Measurements from ENCODE around the gene GAA. TPM values are rescaled to one million over a fixed set of nuclear protein-coding genes. Genes with fewer than 3 reads are reported as not detected.

Gene GAA
- total RNA-seq, 1 donor from 2014 or later: 40.7 TPM

GRCh38 chr17:80109713-80110446 is 8.5 kb downstream of the GAA start:
- Mint-ChIP-seq H3K27me3 (no peaks in the 10 kb centered on the region), H3K9me3 (peaks cover under 1% of the 10 kb centered on the region), H3K36me3 (no peaks in the 10 kb centered on the region), H3K27ac (no peak overlapping the region), H3K4me3 (no peak overlapping the region), H3K4me1 (ENCODE audit: unreplicated experiment) (peaks cover 10% of the 10 kb centered on the region)
- no peak for DNase-seq (ENCODE audit: extremely low spot score, unreplicated experiment)
- TF ChIP-seq CTCF (conservative IDR thresholded peaks at IDR 0.05): no peak

GRCh38 chr17:80110447-80110812 is 9.0 kb downstream of the GAA start:
- no peak overlapping the region for H3K4me3 Mint-ChIP-seq
- H3K36me3 Mint-ChIP-seq: no peaks in the 10 kb centered on the region
- H3K27ac Mint-ChIP-seq: no peak overlapping the region
- DNase-seq (ENCODE audit: extremely low spot score, unreplicated experiment): no peak
- H3K27me3 Mint-ChIP-seq: no peaks in the 10 kb centered on the region
- no peak for TF ChIP-seq CTCF (conservative IDR thresholded peaks at IDR 0.05)
- peaks cover 8% of the 10 kb centered on the region for H3K4me1 Mint-ChIP-seq (ENCODE audit: unreplicated experiment)
- H3K9me3 Mint-ChIP-seq: peaks cover 6% of the 10 kb centered on the region

GRCh38 chr17:80110927-80111701 is 9.7 kb downstream of the GAA start:
- Mint-ChIP-seq H3K27me3 (no peaks in the 10 kb centered on the region), H3K9me3 (peaks cover 7% of the 10 kb centered on the region), H3K4me1 (ENCODE audit: unreplicated experiment) (peaks cover 1% of the 10 kb centered on the region), H3K4me3 (no peak overlapping the region), H3K36me3 (no peaks in the 10 kb centered on the region), H3K27ac (no peak overlapping the region)
- TF ChIP-seq CTCF (conservative IDR thresholded peaks at IDR 0.05): no peak
- DNase-seq (ENCODE audit: extremely low spot score, unreplicated experiment): no peak

- DNase-seq (ENCODE audit: extremely low spot score, unreplicated experiment): no peak
- Mint-ChIP-seq H3K4me3 (no peak overlapping the region), H3K27ac (no peak overlapping the region), H3K9me3 (peaks cover 7% of the 10 kb centered on the region), H3K36me3 (no peaks in the 10 kb centered on the region), H3K27me3 (no peaks in the 10 kb centered on the region), H3K4me1 (ENCODE audit: unreplicated experiment) (peaks cover 5% of the 10 kb centered on the region)
- no peak for TF ChIP-seq CTCF (conservative IDR thresholded peaks at IDR 0.05)
Observed at GRCh38 chr17:80111702-80112470, 10.5 kb downstream of the GAA start.

- no peak for TF ChIP-seq CTCF (conservative IDR thresholded peaks at IDR 0.05)
- H3K27me3 Mint-ChIP-seq: no peaks in the 10 kb centered on the region
- H3K36me3 Mint-ChIP-seq: no peaks in the 10 kb centered on the region
- H3K9me3 Mint-ChIP-seq: peaks cover 7% of the 10 kb centered on the region
- no peak overlapping the region for H3K27ac Mint-ChIP-seq
- no peak overlapping the region for H3K4me3 Mint-ChIP-seq
- peaks cover 5% of the 10 kb centered on the region for H3K4me1 Mint-ChIP-seq (ENCODE audit: unreplicated experiment)
- DNase-seq (ENCODE audit: extremely low spot score, unreplicated experiment): no peak
Observed at GRCh38 chr17:80112471-80113032, 11.2 kb downstream of the GAA start.

Data from type B pancreatic cell (in vitro differentiated cells).